SIG-M5 (cell line): ENCODE data around the gene SPO11.
"Not testable (repeated sequence)": the region's sequence is repeated elsewhere in the genome, so short reads cannot be mapped to it uniquely, and the experiment has no call there.

Experiments
- DNase-seq: peaks from one replicate; lab custom pipeline; 2025; lab: John Stamatoyannopoulos, UW

The SPO11 gene

DNA sequence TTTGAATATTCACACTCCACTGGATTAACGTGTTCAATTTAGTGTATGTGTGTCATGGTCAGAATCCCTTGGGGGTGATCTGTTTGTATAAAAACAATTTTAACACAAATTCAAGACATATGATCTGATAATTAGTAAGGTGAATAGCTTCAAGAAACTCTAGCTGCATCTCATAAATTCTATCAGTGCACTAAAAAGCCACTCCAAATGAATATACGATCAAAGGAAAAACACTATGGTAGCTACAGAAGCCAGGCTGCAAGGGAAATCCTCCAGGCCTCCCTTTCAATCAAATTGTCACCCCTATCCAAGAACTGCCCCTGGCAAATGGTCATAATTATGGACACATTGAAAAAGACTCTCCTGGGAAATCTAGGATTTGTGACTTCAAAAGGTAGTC lies 12.1 kb downstream of the SPO11 start:
- DNase-seq: no peak

DNA sequence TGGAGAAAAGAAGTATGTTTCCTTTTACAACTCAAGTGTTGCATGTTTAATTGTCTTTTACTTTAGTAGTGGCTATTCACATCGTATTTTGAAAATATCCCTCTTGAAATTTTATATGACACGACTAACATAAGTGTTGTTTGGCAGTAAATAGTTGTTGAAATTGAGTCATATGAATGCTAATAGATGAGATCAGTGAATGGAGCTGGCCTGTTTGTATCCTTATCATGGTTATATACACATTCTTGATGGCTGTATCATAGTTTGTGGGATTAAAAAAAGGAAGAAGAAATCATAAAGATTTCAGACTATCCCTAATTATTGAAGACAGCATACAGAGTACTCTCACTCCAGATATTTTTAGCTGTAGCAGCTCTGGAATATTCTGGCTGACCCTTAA lies 13.2 kb downstream of the SPO11 start:
- no peak for DNase-seq

- DNase-seq: no peak
Measured at GRCh38 chr20:57346477-57346876, 16.9 kb downstream of the SPO11 start.

- no peak for DNase-seq
Measured at GRCh38 chr20:57347393-57347792, 17.8 kb downstream of the SPO11 start.

GRCh38 chr20:57348200-57348921 lies 18.8 kb downstream of the SPO11 start:
- DNase-seq: not testable (repeated sequence)

- DNase-seq: not testable (repeated sequence)
Measured at GRCh38 chr20:57348922-57349574, 19.4 kb downstream of the SPO11 start.

DNA sequence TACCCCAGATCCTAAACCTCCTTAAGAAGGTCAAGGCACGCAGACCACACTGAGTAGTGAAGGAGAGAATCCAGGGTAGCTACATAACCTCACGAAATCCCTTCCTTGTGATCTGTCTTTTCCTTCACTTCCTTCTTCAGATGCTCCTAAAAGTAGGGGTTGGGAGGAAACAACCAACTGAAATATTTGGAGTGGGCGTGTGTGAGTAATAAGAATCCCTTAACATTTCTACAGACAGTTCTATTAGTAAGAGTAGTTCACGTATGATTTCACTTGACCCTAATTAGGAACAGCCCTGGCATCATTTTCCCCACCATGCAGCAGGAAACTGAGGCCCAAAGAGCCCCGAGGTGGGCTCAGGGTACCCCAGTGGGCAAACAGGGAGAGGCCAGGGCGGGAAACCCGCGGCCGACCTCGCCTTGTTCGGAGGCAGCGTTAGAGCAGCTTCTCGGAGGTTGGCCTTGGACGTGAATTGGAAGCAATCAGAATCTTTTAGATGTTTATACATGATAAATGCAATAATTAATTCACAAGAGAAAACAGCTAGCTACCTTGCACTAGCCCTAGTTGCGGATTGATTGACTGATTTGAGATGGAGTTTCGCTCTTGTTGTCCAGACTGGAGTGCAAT lies 20.6 kb downstream of the SPO11 start:
- no peak for DNase-seq

DNA sequence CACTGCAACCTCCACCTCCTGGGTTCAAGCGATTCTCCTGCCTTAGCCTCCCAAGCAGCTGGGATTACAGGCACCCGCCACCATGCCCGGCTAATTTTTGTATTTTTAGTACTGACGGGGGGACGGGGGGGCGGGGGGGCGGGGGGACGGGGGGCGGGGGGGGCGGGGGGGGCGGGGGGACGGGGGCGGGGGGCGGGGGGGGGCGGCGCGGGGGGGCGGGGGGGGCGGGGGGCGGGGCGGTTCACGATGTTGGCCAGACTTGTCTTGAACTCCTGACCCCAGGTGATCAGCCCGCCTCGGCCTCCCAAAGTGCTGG lies 21.1 kb downstream of the SPO11 start:
- DNase-seq: not testable (repeated sequence)

DNA sequence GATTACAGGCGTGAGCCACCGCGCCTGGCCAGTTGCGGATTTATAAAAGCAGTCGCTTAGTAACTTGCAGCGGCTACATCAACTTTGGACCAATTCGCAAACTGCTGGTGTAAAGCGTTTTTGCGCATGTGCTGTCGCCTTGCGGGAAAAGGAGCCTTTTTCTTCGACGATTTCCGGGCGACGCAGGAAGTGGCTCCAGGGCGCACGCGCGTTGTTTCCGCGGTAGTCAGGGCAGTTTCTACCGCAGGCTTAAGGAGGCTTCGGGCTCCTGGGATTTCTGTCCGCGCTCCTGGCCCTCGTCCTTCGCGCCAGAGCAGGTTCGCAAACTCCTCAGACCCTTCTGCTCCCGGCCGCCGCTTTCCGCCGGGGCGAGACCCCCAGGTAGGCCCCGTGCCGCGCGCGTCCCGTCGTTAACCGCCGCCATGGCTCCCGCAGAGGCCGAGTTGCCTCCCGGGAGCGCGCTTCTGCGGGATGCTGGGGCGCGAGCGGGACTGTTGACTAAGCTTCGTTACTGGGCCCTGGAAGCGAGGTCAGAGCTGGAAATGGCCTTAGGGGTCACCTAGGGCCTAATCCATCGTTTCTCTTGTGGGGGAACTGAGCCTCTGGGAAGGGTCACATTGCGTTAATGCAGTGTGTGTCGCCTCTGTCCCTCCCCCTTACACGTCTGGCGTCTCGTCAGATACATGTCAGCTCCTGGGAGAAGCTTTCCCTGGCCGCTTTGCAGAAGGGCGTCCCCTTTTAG lies 21.6 kb downstream of the SPO11 start, which contains the start of gene RAE1:
Gene RAE1, plus strand, starts transcription at position 214 of the 742 bp plus-strand sequence. CDS start 2,784 bp downstream, outside the sequence.
- DNase-seq: peak; percentile 72

- no peak for DNase-seq
Measured at GRCh38 chr20:57352305-57352704, 22.7 kb downstream of the SPO11 start.

DNA sequence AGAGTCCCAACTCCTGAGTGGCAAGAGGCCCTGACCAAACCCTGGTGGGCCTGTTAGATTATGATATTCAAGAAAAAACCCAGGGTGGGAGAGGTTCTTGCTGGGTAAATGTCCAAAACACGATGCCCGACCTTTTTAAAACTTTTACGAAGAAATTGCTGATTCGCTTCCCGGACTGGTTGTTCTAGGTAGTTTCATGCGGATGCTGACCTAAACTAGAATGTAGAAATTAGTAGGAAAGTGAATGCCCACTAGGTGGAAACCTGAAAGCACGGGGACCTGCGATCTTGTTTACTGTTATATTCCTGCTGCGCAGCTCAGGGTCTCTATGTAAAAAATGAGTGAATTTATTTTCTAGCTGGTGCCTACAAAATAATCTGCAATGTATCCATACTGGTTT lies 23.7 kb downstream of the SPO11 start:
- no peak for DNase-seq

DNA sequence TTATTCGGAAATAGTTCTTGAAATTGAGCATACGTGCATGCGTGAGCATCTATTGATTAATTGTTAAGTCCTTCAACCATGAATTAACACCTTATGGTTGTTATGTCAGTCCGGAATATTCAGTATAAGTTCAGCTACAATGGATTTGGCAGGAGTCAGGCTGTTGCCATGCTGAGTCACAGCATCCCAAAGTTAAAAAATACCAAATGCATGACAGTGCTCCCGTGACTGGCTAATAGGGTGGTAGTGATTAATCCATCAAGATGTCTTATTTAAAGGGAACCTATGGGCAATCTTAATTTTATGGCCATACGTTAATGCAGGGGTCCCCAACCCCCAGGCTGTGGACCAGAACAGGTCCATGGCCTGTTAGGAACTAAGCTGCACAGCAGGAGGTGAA lies 31.9 kb downstream of the SPO11 start:
- no peak for DNase-seq

GRCh38 chr20:57364451-57364850 lies 34.8 kb downstream of the SPO11 start:
- DNase-seq: no peak

- no peak for DNase-seq
Measured at GRCh38 chr20:57369596-57369995, 40.0 kb downstream of the SPO11 start.

DNA sequence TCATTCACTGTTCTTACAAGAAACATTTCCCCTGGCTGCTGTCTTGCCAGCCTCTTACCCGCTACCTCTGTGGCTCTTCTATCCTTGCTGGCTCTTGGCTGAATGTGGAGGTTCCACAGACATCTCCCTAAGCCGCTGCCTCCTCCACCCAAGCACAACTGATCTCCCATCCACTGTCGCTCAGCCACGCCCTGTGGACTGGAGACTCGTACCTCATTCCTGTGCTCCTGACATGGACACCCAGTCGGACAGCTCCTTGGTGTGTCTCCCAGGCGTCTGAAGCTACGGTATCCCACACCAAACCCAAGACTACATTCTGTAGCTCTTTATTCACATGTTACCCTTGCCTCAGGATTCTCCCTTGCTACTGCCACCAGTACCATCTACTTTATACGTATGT lies 40.7 kb downstream of the SPO11 start:
- DNase-seq: no peak

GRCh38 chr20:57371363-57371762 lies 41.8 kb downstream of the SPO11 start:
- no peak for DNase-seq

- DNase-seq: no peak
Measured at GRCh38 chr20:57372157-57372556, 42.6 kb downstream of the SPO11 start.

DNA sequence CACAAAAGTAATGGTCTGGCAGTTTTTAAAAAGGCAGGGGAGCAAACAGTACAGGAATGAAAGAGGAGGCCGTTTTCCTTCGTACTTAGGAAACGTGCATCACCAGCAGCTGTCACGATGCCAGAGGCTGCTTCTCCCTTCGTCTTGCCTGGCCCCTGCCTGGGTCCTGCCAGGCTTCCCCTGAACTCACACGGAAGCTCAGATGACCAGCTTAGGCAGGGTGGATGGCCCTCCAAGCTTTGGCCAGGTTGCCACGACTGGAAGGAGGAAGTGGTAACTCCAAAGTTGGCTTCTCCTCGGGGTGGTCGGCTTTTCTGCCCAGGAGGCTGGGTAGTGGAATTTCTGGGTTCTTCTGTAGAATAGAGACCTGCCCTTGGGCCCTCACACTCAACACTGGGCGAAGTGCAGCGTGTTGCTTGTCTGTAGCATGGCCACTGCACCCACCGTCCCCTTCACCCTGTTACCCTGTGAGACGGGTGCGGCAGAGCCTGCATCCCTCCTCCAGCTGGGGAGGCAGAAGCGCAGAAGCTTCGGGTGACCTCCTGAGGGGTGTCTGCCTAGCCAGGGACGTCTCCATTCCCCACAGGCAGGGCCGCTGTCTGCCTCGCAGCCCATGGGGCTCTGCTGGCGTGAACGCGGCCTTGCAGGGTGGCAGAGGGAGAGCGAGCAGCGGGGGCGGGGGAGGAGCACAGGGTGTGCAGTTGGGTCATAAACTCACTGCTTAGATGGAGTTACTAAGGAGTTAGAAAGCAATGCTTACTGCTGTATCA lies 43.2 kb downstream of the SPO11 start:
- no peak for DNase-seq

GRCh38 chr20:57374343-57374930 lies 44.8 kb downstream of the SPO11 start:
- no peak for DNase-seq

- no peak for DNase-seq
Measured at GRCh38 chr20:57374931-57375651, 45.5 kb downstream of the SPO11 start.
